GM21423 (cell line): ENCODE data around the gene HTR1D.
"Not testable (repeated sequence)": the region's sequence is repeated elsewhere in the genome, so short reads cannot be mapped to it uniquely, and the experiment has no call there.

ENCODE experiments used
- ATAC-seq: cut with Tn5 transposase; IDR thresholded peaks from one replicate; pipeline ENCODE4 v1.9.1; 2021; ENCODE audit warnings: mild to moderate bottlenecking, moderate library complexity; ENCODE audit not compliant: unreplicated experiment

Gene HTR1D

DNA sequence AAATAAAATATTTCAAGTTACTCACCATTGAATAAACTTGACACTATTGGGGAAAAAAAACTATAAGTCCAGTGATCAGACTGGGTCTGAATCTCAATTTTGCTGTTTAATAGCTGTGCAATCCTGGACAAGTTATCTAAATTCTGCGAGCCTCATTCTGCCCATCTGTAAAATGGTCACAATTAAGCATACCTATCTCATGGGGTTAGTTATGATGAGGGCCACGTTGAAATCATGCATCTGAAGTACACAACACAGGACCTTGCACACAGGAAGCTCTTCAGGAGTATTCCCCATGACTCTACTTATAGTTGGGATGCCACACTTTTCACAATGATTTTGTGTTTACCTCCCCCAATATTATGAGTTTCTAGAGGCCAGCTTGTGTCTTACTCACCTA is 3.8 kb upstream of the HTR1D start:
- ATAC-seq = no peak

DNA sequence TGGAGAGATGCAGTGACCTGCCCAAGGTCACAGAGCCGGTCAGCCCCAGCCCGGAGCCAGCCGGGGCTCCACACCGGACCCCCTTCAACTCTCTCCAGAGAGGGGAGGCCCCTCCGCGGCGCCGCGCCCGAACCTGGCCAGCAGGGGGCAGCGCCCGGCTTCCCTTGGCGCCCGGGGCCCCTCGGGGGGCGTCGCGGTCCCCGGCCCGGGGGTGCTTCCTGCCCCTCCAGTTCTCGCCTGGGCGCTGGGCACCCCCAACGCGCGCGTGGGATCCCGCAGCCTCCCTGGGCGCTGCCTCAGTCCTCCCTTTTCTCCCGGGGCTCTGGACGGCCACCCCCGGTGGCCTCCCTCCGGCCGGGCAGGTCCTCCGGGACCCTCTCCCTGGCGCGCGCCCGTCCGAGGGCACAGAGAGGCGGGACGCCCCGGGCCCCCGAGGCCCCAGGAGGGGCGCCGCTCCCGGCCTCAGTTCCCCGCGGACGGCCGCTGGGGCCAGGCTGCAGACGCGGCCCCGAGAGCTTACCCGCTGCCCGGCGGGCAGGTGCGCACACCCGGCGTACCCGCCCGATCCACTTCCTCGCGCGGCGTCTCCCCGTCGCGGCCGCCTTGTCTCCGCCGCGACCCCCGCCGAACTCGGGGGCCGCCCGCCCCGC is 406 bp downstream of the HTR1D start:
- ATAC-seq = no peak

DNA sequence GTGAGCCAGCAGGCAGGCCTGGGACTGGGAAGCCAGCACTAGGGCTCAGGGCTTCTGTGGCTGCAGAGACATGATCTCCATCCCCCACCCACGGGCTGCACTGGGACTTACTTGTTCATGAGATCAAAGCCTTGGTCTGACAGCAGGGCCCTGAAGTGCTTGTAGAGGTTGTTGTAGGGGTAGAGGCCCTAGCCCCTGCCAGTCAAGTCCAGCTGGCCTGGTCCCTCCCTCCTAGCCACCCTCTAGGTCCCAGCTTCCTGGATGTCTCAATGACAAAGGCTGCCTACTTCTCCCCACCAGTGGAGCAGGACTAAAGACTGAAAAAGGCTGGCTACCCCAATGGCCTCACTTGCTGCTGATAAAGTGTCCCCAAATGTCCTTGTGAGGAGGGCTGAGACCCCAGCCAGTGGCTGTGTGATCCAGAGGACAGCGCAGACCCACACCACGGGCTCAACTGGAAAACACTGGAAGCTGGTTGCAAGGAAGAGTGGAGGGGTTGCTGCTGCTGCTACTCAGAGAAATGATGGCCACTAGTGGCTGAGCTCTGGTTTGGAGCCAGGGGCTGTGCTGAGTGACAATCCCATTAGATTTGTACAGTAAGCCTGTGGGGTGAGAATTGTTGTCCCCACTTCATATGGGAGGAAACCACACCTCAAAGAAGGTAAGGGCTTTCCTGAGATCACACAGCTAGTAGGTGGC is 1.4 kb downstream of the HTR1D start:
- ATAC-seq = no peak

DNA sequence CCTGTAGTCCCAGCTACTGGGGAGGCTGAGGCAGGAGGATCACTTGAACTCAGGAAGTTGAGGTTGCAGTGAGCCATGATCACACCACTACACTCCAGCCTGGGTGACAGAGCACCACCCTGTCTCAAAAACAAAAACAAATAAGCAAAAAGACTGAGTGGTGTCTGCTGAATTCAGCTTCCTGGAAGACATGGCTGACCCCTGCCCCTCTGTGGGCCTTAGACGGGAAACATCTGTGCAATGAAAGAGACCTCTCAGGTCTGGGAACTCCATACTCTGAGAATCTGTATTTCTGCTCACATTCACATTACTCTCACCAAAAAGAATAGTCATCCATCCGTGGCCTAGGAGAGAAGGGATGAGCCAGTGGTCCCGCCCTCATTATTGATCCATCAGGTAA is 2.0 kb downstream of the HTR1D start:
- ATAC-seq = no peak

DNA sequence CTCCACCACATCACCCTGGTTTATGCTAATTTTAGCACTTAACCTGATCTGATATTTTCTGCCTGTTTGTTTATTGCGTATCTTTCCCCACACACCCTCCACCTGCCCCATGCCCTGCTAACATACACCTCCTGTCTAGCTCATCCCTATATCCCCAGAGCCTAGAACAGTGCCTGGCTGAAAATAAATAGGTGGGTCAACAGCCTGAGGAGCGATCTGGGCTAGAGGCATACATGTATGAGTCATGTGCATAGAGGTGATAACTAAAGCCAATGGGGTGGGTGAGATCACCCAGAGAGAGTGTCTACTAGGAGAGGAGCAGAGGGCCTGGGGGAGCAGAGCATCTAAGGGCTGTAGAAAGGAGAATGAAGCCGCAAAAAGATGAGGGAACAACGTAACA is 2.7 kb downstream of the HTR1D start:
- no peak for ATAC-seq

DNA sequence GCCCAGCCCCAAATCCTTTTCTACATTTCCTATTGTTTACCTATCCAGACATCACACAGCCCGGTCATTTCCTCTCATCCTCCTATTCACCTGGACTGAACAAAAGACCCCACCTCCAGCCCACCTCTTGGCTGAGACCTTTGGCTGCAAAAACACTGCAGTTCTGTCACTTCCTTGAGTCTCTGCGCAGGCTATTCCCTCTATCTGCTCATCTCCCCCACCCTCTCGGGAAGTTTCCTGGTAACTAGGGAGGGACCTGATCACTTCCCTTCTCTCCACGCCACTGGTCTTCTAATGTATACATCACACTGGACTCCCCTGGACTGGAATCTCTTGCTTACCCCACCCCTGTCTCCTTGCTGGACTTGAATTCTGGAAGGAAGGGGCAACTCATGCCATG is 5.3 kb downstream of the HTR1D start:
- ATAC-seq = no peak

DNA sequence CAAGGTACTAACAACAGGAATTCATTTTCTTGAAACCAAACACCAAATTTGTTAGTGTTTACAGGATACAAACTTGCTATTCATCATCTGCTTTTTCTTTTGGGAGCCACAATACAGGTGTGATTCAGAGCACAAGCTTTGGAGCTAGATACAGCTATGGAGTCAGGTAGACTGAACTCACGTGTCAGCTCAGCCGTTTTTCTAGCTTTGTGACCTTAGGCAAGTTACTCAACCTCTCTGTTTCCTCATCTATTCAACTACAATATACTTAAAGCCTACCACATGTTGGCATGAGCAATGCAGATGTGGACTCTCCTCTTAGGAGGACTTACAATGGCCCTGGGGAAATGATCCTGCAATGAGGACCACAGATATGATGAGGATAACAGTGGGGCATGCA is 6.3 kb downstream of the HTR1D start:
- ATAC-seq = no peak

DNA sequence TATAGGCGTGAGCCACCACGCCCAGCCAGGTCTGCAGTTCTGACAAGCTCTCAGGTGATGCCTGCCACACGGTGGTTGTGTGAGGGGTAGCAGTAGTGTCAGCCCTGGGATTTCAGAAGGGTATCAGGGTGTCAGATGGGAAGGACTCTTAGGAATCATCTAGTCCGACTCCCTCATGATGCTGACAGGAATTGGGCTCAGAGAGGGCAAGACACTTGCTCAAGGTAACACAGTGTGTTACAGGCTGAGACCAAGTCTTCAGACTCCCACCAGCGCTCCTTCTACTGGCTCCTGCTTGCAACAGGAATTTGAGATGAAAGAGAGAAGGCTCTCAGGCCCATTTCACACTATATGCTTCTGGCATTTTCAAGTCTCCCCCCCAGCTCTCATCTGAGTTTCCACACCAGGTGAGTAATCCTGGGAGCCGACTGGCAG is 6.9 kb downstream of the HTR1D start:
- no peak for ATAC-seq

DNA sequence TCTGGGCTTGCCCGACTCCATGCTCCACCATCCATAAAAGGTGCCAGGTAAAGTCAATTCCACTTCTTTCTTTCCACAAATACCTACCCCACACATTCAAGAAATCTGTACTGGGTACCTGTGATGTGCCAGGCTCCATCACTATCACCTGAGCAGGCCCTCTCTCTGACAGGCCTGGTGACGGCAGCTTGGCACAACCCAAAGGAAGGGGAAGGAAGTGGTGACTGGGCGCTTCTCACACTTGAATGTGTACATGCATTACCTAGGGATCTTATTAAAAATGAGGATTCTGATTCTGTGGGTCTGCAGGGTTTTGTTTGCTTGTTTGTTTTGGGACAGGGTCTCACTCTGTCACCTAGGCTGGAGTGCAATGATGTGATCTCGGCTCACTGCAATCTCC is 7.5 kb downstream of the HTR1D start:
- no peak for ATAC-seq

DNA sequence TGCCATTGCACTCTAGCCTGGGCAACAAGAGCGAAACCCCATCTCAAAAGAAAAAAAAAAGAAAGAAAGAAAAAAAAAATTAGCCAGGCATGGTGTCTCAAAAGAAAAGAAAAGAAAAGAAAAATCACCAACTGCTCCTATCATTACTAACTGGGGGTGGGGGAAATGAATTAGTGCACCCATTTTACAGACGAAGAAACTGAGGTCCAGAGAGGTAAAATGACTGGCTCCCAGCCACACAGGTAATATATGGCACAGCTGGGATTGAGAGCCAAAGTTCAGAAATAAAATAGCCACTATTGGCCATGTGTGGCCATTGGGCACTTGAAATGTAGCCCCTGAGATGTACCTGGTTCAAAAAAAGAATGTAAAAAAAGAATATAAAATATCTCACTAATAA is 8.8 kb downstream of the HTR1D start:
- no peak for ATAC-seq

DNA sequence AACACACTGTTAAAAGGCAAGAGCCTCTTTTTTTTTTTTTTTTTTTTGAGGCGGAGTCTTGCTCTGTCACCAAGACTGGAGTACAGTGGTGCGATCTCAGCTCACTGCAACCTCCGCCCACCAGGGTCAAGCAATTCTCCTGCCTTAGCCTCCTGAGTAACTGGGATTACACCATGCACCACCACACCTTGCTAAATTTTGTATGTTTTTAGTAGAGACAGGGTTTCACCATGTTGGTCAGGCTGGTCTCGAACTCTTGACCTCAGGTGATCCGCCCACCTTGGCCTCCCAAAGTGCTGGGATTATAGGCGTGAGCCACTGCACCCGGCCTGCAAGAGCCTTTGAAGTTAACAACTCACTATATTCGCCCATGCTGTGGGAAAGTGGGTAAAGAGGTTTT is 9.6 kb downstream of the HTR1D start:
- ATAC-seq = not testable (repeated sequence)

DNA sequence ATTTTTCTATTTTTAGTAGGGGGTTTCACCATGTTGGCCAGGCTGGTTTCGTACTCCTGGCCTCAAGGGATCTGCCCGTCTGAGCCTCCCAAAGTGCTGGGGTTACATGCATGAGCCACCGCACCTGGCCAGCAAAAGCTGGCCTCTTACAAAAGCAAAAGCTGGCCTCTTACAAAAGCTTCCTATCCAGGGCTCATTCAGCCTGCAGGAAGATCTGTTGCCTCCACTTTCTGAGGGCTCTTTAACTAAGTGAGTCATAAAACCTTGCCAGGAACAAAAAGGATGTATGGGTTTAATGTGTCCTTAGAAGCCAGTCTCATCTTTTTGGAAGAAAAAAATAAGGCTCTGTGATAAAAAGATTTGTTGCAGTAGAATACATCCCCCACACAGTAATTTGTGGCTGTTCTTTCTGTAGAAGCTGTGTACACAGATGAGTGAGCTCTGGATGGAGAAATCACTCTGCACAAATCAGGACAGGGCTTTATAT is 15.0 kb downstream of the HTR1D start:
- ATAC-seq = no peak

DNA sequence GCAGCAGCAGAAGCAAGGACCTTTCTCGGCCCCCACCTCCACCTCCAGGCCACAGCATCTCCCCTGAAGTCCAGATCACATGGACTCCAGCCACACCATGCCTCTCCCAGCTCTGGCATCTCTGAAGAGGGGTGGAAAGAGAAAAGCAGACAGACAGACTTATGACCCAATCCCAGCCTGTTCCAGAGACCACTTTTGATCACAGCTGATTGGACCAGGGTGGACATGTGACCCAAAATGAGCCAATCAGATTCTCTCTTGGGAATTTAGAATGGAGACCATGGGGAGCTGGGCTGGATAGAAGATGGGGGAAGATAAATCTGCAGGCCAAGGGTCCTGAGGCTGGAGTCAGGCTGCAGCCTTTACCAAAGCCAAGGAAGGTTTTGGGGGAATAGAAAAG is 16.4 kb downstream of the HTR1D start:
- ATAC-seq = no peak

DNA sequence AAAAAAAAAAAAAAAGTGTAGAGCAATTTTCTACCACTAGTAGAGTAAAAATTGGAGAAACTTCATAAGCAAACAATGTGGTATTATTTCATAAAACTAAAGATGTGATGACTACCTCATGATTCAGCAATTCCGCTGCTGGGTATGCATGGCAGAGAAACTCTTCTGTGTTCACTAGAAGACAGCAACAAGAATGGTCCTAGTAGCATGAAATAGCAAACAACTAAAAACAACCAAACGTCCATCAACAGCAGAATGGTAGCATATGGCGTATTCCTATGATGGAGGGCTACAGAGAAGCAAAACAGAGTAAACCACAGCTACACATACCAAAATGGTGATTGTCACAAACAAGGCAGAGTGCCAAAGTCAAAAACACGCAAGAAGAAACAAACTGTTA is 18.9 kb downstream of the HTR1D start:
- ATAC-seq = no peak

DNA sequence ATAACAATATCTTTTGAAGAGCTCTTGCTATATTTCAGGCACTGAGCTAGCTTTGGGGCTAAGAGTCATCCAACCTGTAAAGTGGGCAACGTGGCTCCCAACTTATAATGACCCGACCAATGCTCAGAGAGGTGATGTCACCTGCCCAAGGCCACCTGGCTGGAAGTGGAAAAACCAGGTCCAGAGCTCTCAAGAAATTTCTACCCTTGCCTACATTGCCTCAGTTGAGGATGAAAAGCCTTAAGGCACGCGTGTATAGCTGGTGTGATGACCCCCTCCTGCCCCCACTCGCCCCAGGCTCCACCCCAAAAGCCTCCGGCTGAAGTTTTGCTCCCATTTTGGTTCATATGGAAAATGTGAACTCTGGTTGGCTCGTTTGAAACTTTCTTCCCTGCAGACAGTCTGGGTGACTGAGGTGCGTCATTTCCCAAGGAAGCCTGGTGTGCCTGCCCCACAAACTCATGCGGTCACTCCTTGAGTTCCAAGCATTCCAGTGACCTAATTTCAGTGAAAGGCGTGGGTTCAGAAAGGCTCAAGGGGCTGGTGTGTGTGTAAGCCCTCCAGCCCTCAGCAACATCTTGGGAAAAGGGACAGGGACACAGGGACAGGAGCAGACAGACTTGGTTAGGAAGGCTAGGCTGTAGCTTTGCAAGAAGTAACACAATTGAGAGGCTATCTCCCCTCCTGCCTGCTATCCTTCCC is 20.5 kb downstream of the HTR1D start:
- ATAC-seq = no peak

DNA sequence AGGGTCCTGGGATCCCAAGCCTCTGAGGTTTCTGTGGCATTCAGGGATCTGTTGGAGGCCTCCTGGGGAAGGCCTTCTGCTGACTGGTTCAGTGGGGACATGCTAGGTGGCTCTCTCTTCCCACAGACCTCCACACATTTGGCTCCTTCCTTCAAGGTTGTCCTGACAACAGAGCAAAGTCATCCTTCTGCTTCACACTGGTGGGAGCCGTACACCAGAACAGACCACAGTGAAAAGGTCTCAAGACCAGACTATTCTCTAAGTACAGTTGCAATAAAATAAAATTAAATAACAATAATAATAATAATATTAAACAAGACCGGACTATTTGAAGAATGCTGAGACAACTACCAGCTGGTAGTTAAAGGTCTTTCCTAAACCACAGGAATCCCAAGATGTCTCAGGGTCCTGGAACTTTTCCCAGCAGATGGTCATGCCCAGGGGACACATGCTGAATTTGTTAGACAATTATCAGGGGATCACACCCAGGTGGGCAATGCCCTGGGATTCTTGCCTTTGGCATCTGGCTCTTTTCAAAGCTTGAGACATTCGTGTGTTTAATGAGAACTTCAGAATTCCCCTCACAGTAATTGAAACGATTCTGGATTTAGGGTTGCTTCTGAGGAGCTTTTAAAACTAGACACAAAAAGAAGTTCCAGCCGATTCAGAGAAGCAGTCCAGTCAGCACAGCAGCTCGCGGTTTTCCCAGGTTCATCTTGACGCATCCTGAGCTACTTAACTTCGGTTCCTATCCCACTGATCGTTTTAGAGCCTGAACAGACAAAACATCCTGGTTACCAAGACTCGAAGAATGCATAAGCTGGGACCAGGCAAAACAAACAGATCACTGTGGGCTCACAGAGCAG is 22.9 kb downstream of the HTR1D start:
- no peak for ATAC-seq

DNA sequence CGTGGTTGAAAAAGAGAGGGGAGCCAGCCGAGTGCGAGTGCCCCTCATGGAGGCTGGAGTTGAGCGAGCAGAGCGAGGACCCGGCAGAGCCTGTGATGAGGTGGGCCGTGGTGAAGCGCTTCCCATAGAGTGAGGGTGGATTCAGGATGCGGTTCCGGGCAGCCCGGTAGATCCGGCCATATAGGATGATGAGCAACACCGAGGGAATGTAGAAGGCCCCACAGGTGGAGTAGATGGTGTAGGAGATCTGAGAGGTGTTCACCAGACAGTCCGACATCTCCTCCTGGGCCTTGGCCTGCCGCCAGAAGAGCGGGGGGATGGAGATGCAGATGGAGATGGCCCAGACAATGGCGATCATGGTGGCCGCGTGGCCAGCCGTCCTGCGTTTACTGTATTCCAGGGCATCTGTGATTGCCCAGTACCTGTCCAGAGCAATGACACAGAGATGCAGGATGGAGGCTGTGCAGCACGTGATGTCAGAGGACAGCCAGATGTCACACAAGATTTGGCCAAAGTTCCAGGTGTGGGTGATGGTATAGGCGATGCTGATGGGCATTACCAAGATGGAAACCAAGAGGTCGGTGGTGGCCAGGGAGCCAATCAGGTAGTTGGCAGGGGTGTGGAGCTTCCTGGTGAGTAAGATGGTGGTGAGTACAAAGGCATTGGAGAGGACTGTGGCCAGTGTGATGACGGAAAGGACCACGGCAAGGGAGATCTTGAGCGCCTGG is 23.7 kb downstream of the HTR1D start:
- no peak for ATAC-seq

DNA sequence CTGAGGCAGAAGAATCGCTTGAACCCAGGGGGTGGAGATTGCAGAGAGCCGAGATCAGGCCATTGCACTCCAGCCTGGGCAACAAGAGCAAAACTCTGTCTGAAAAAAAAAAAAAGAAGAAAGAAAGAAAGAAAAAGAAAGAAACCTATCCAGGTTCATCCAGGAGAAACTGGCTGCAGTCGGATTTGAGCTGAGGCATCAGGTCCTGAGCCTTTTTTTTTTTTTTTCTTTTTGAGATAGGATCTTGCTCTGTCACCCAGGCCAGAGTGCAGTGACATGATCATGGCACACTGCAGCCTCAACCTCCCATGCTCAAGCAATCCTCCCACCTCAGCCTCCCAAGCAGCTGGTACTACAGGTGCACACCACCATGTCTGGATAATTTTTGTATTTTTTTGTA is 26.1 kb downstream of the HTR1D start:
- no peak for ATAC-seq

DNA sequence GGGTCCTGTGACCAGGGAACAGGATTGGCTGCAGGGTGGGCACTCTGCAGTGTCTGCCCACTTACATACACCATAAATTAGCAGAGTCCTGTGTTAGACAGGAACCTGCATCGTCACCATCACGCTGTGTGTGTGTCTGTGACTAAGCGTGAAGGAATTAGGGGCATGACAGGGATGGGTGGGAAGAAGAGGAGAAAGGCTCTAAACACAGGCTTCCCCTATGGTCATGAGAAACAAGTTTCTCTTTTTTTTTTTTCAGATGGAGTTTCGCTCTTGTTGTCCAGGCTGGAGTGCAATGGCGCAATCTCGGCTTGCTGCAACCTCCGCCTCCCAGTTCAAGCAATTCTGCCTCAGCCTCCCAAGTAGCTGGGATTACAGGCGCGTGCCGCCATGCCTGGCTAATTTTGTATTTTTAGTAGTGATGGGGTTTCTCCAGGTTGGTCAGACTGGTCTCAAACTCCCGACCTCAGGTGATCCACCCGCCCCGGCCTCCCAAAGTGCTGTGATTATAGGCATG is 28.3 kb downstream of the HTR1D start:
- not testable (repeated sequence) for ATAC-seq

DNA sequence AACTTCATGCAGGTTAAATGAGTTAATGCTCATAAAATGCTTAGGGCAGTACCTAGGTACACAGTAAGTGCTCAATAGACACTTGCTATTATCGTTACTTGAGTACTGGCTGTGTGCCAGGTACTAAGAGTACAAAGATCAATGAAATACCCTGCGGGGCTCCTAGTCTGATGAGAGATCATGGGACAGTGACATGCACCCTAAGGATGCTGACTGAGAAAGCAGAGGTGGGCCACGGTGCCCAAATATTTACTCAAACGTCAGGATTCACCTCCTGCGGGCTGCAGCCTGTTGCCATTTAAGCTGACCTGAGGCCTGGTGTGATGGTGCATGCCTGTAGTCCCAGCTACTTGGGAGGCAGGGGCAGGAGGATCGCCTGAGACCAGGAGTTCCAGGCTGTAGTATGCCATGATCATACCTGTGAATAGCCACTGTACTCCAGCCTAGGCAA is 28.8 kb downstream of the HTR1D start:
- no peak for ATAC-seq
